Mucosa of descending colon (tissue), 3 donors: ENCODE data around the gene TCERG1L. TPM values are rescaled to one million over a fixed set of nuclear protein-coding genes. Genes with fewer than 3 reads are reported as not detected.

Experiments used
- ATAC-seq: fragments of 200-7000 bp; cut with Tn5 transposase; one replicate; pipeline ENCODE4 v1.9.1; 2020; ENCODE audit warnings: mild to moderate bottlenecking, moderate library complexity
- DNase-seq, 3 donors: peaks; one replicate each; pipeline ENCODE4 v3.0.0-alpha.2; 2020
- H3K36me3 ChIP-seq: fragments of 200-600 bp; one replicate; pipeline ENCODE4 v1.8.0; 2021; ENCODE audit warnings: low read depth, mild to moderate bottlenecking
- H3K4me1 ChIP-seq: fragments of 200-600 bp; one replicate; pipeline ENCODE4 v1.8.0; 2021; ENCODE audit warnings: low read depth, mild to moderate bottlenecking
- H3K4me3 ChIP-seq: fragments of 200-600 bp; one replicate; pipeline ENCODE4 v1.8.0; 2021; ENCODE audit warnings: mild to moderate bottlenecking
- H3K9me3 ChIP-seq: fragments of 200-600 bp; one replicate; pipeline ENCODE4 v1.8.0; 2021; ENCODE audit warnings: mild to moderate bottlenecking
- intact Hi-C, 2 donors: fragments of 100-400 bp; cut with DNase I in 1 of 2; cut with micrococcal nuclease in 1 of 2; formaldehyde crosslinking; loops; one replicate each; pipeline versions ENCODE4 v1.11.0 to v1.11.1; 2022; cut with DNase I, micrococcal nuclease
- total RNA-seq, 3 donors: library from RNA; stranded (reverse); fragmentation: NEBNext Ultra II Directional in 2 of 3; extraction: Animal tissue kit (Norgen Biotek cat#: 25700) in 2 of 3; gene quantifications; one replicate each; pipeline versions ENCODE4 v1.2.1 to v1.2.4, GENCODE V29; 2021 to 2023
- TF ChIP-seq, protein P1 (sequence below): fragments of 200-600 bp; IDR thresholded peaks from one replicate; pipeline ENCODE4 v1.8.0; 2022; ENCODE audit warnings: antibody characterized with exemption, mild to moderate bottlenecking
- donor health status: DM: no; HTN: no; CAD: no; lungs with moderate emphysema.
- donor health status: DM: no; HTN: no; CAD: no.
- donor health status: DM: no; HTN: yes; CAD: no.

Gene TCERG1L
- total RNA-seq, 3 donors from 2014 or later: not detected

DNA sequence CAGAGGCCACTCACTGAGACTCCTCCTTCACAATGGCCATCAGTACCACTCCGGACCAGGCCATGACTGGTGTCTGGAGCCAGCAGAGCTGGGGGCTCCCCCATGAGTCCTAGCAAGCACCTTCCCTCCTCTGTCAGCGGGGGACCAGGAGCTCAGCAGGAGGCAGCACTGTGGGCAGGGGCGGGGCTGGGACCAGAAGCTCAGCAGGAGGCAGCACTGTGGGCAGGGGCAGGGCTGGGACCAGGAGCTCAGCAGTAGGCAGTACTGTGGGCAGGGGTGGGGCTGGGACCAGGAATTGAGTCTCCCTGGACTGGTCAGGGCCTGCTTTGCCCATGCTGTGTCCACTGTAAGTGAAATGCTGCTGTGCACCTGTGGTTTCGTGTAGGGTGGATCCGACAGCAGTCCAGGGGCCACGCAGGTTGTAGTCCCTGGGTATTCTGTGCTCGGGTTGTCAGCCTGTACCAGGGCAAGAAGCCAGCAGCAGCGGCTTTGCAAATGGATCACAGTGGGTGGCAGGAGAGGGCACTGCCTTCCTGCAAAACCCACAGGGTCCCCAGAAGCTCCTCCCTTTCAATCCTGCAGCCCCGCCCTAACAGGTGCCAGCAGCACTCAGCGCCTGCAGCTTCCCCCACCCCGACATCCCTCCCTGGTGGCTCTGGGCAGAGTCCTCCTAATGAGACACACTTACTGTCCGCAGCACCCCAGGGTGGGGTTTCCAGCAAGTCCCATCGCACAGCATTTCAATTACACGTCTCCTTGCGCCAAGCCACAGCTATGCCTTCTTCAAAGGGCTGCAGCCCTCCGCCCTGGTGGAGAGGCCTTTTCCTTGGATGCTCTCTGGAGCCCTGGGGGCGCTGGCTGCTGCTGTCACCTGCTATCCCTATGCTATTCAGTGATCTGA lies 220.5 kb downstream of the TCERG1L start:
- Histone ChIP-seq H3K36me3 (no peaks in the 10 kb centered on the region), H3K4me1 (no peaks in the 10 kb centered on the region), H3K9me3 (no peaks in the 10 kb centered on the region), H3K4me3 (no peak overlapping the region)
- intact Hi-C loops: no loop called here
- DNase-seq (no peak), ATAC-seq (no peak)
- TF ChIP-seq, protein P1, sequence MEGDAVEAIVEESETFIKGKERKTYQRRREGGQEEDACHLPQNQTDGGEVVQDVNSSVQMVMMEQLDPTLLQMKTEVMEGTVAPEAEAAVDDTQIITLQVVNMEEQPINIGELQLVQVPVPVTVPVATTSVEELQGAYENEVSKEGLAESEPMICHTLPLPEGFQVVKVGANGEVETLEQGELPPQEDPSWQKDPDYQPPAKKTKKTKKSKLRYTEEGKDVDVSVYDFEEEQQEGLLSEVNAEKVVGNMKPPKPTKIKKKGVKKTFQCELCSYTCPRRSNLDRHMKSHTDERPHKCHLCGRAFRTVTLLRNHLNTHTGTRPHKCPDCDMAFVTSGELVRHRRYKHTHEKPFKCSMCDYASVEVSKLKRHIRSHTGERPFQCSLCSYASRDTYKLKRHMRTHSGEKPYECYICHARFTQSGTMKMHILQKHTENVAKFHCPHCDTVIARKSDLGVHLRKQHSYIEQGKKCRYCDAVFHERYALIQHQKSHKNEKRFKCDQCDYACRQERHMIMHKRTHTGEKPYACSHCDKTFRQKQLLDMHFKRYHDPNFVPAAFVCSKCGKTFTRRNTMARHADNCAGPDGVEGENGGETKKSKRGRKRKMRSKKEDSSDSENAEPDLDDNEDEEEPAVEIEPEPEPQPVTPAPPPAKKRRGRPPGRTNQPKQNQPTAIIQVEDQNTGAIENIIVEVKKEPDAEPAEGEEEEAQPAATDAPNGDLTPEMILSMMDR: no peak

DNA sequence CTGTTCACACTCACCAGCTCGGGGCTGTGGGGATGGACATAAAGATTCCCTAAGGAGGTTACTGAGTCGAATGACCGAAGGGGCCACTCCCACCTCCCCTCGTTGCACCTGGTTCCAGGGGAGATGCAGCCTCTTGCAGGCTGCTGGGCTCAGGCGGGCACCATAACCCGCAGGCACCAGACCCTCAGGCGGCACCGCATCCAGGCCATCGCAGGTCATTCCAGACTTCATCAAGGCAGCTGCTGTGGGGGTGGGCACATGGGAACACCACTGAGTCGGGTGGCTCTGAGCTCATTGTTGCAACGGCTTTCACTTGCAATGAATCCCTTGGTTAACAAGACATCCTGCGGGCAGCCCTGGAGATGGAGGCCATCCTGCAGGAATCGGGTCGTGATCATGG lies 221.7 kb downstream of the TCERG1L start:
- Histone ChIP-seq H3K4me3 (no peak overlapping the region), H3K4me1 (no peaks in the 10 kb centered on the region), H3K36me3 (no peaks in the 10 kb centered on the region), H3K9me3 (no peaks in the 10 kb centered on the region)
- ATAC-seq (no peak), DNase-seq (no peak)
- TF ChIP-seq, protein P1: no peak
- intact Hi-C loops: no loop called here

DNA sequence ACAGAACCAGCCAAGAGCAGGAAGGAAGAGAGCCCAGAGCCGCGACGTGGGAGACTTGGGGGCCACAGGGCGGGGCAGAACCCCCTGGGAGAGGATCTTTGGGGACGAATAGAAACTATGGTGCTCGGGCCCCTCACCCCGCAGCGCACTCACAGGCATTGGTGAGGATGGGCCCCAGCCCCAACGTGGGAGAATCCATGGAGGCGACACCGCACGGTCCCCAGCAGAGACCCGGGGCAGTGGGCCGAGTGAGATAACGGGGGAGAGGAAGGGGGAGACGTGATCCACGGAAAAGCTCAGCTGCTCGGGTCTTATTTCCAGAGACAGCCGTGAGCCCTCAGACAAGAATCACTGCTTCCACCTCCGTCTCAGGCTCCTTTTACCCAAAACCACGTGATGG lies 222.4 kb downstream of the TCERG1L start:
- ATAC-seq (no peak), DNase-seq (no peak)
- no peaks in the 10 kb centered on the region for H3K36me3 ChIP-seq
- H3K4me1 ChIP-seq: no peaks in the 10 kb centered on the region
- H3K9me3 ChIP-seq: no peaks in the 10 kb centered on the region
- no peak overlapping the region for H3K4me3 ChIP-seq
- TF ChIP-seq, protein P1: no peak
- intact Hi-C loops: no loop called here

DNA sequence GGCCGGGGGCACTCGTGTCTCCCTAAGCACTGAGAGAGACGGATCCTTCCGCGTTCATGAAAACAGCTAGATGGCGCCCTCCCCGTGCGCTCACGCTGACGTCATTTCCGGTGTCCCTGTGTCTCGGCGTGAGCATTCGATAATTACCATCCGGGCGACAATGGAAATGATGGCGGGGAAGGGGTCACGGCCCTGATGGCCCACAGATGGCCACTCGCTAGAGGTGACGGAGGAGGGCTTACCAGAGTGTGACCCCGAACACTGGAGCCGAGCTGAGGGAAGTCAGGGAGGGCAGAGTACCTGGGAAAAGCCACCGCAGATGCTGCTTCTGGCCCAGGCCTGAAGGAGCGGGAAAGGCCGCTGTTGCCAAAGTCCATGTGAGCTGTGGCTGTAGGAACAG lies 222.9 kb downstream of the TCERG1L start:
- DNase-seq (no peak), ATAC-seq (no peak)
- Histone ChIP-seq H3K36me3 (no peaks in the 10 kb centered on the region), H3K4me1 (no peaks in the 10 kb centered on the region), H3K4me3 (no peak overlapping the region), H3K9me3 (no peaks in the 10 kb centered on the region)
- TF ChIP-seq, protein P1: no peak
- intact Hi-C loops: no loop called here

DNA sequence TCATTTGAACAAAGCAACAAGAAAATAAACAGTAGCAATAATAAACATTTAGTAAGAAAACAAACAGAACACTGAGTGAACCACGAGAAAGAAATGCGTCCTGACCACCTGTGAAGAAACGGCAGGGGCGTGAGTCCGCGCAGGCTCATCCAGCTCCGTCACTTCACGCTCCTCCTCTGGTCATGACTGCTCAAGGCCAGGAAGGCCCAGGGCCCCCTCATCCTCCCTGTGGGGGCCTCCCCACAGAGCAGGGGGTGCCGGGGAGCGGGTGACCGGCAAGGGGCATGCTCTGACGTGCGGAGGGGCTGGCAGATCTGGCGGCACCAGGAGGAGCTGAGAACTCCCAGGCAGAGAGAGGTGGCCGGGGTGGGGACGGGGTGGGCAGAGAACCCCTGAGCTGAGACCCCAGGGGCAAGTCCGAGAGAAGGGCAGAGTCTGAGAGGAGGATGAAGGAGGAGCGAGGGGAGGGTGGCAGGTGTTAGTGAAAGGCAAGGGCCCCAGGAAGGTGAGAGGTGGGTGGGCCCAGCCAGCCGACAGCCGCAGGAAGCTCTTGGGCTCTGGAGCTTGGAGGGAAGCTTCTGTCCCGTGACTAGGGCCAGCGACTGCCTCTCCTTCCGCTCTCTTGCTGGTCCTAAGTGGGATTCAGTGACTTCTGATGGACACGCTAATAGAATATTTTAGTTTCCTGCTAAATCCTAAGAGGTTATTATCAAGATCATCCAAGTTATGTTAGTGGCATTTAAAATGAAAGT lies 223.9 kb downstream of the TCERG1L start:
- H3K36me3 ChIP-seq: no peaks in the 10 kb centered on the region
- no peak overlapping the region for H3K4me3 ChIP-seq
- no peaks in the 10 kb centered on the region for H3K9me3 ChIP-seq
- TF ChIP-seq, protein P1: no peak
- DNase-seq (no peak), ATAC-seq (no peak)
- no peaks in the 10 kb centered on the region for H3K4me1 ChIP-seq
- intact Hi-C loops: no loop called here
